GM19035 (cell line): ENCODE results near the gene POLD4.
"Not testable (repeated sequence)": the region's sequence is repeated elsewhere in the genome, so short reads cannot be mapped to it uniquely, and the experiment has no call there.

ENCODE experiments used
- ATAC-seq: cut with Tn5 transposase; IDR thresholded peaks from one replicate; pipeline ENCODE4 v1.9.1; 2021; ENCODE audit not compliant: unreplicated experiment

Gene POLD4

GRCh38 chr11:67354075-67355022 is 1.0 kb upstream of the POLD4 start:
- ATAC-seq, result no peak

DNA sequence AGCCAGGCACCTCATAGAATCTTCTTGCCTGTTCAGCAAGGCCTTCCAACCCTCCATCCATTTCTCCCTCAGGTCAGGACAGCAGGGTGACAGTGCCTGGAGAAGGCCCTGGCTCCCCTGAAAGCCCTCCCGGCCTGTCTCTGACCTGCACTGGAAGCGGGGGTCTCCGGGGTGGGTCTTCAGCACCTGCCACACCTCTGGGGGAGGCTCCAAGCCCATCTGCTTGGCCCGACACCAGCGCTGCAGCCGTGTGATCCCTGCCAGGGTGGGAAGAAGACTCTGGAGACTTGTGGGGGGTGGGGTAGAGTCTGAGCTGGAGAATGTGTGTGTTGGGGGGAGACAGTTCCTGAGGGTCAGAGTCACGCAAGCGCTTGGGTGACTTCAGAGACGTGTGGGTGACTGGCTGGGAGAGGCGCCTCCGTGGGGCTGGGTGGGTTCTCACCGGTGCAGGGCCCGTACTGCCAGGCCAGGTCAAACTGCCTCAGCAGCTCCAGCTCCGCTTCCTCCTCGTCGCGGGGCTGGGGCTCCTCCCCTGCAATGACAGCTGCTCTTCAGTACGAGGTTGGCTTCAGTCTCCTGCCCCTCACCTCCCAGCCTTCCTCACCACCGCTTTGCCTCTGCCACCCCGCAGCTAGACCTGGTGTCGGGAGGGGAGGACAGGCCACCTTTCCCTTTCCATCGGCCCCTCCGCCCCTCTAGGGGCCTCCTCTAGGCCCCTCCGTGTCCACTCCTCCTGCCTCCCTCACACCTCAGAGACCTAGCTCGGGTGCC is 615 bp downstream of the POLD4 start:
- peak; percentile 19 for ATAC-seq

DNA sequence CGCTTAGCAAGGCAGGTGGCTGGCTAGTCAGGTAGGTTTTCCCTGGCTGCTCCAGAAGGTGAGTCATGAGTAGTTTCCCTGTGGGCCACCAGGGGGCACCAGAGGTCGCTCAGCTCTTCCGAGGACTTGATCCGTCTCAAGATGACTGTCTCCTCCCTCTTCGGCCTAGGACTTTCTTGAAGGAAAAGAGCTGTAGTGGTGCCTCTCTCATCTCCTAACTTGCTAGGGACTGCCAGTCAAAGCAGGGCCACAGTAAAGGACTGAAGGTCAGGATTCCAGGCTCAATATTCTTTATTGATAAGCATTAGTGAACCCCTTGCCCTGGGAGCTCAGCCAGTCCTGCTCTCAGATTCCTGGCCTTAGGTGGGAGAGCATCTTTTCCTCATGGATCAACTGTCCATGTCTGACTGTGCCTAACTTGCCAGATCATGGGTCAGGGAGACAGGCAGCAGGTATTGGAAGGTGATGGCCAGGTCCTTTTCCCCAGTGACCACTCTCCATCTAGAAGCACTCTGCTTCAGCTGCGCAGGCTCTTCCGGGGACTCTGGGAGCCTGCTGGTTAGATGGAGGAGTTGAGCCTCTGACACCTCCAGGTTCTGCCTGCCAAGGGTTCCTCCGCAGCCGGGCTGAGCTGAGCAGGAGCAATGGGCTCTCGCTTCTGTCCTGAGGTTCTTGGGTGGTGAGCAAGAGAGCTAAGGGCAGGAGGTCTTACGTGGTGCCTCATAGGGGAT is 1.9 kb downstream of the POLD4 start:
- no peak for ATAC-seq

GRCh38 chr11:67349928-67350465 is 3.3 kb downstream of the POLD4 start:
- no peak for ATAC-seq

DNA sequence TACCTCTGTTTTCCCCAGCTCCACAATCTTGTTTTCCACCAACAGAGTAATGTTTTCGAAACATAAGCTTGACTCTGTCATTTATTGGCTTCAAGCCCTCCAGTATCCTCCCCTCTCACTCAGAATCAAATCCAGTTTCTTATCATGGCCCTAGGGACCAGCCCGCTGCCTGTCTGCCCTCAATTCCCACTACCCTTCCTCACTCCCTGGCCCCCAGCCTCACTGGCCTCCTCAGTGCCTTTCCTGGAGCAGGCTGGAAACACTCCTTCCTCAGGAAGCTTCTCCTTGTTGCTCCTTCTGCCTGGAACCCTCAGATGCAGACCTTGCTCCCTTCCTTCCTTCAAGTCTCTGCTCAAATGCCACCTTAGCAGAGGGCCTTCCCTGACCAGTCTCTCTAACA is 3.9 kb downstream of the POLD4 start:
- no peak for ATAC-seq

- no peak for ATAC-seq
Observed at GRCh38 chr11:67349036-67349435, 4.3 kb downstream of the POLD4 start.

DNA sequence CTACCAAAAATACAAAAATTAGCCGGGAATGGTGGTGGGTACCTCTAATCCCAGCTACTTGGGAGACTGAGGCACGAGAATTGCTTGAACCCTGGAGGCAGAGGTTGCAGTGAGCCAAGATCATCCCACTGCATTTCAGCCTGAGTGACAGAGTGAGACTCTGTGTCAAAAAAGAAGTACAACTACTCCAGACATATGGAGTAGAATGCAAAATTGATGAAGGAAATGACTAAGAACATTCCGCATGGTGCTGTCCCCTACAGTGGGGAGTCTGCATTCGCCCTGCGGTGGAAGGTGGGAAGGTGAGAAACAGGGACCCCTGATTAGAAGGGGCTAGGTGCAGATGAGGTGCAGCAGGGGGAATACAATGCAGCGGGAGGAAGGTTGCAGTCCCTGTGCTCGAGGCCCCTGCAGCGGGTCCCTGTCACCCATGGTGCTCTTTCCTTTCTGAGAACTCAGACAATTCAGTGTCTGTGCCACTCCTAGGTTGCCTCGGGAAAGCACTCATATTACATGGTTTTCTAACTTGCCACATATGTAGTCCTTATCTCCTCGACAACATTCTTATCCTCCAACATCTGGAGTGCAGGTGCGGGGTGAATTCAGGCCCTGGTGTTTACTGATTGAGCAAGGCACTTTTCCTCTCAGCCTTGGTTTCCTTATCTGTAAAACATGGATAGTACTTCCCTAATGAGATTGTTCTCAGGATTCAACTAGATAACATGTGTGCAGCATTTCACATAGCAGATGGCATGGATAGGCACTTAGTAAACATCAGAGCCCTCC is 5.2 kb downstream of the POLD4 start:
- no peak for ATAC-seq

- ATAC-seq, result no peak
Observed at GRCh38 chr11:67345920-67346819, 7.2 kb downstream of the POLD4 start.

- no peak for ATAC-seq
Observed at GRCh38 chr11:67345247-67345919, 8.0 kb downstream of the POLD4 start.

- no peak for ATAC-seq
Observed at GRCh38 chr11:67344264-67344663, 9.1 kb downstream of the POLD4 start.

GRCh38 chr11:67337257-67337656 is 16.1 kb downstream of the POLD4 start:
- no peak for ATAC-seq

DNA sequence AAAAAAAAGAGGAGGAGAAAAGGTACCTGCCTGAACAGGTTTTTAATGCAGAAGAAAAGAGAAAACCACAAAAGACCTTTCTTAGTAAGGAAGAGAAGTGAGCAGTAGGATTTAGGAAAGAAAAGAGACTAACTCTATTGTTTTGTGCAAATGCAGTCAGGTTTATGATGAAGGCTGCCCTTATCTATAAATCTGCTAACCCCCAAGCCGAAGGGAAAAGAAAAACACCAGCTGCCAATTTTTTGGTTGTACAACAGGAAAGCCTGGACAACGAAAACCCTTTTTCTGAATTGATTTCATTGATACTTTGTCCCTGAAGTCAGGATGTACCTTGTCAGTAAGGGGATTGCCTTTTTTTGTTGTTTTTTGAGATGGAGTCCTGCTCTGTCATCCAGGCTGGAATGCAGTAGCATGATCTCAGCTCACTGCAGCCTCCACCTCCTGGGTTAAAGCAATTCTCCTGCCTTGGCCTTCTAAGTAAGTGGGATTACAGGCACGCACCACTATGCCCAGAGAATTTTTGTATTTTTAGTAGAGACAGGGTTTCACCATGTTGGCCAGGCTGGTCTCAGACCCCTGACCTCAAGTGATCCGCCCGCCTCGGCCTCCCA is 21.2 kb downstream of the POLD4 start:
- ATAC-seq, result no peak

- ATAC-seq, result no peak
Observed at GRCh38 chr11:67323526-67323925, 29.8 kb downstream of the POLD4 start.

- ATAC-seq, result no peak
Observed at GRCh38 chr11:67322049-67322448, 31.3 kb downstream of the POLD4 start.

- ATAC-seq, result no peak
Observed at GRCh38 chr11:67321313-67321871, 32.0 kb downstream of the POLD4 start.

GRCh38 chr11:67320691-67321090 is 32.7 kb downstream of the POLD4 start:
- no peak for ATAC-seq

- no peak for ATAC-seq
Observed at GRCh38 chr11:67320011-67320410, 33.3 kb downstream of the POLD4 start.

DNA sequence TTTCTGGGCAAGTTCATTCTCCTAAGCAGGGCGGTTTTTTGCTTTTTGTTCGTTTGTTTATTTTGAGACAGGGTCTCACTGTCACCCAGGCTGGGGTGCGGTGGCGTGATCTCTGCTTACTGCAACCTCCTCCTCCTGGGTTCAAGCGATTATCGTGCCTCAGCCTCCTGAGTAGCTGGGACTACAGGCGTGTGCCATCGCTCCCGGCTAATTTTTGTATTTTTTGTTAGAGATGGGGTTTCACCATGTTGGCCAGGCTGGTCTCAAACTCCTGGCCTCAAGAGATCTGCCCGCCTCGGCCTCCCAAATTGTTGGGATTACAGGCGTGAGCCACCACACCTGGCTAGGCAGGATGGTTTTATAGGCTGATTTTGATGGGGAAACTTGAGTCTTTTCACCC is 34.5 kb downstream of the POLD4 start:
- ATAC-seq, result not testable (repeated sequence)
